ENCODE data around the gene PLXNB1. TPM values are rescaled to one million over a fixed set of nuclear protein-coding genes. Genes with fewer than 3 reads are reported as not detected.

Gene PLXNB1
- total and polyA plus RNA-seq, 2 of the 13 experiments (the other 11 are each of a cell fraction or from before 2014, with no cell fraction given): 86.0 to 143 TPM

GRCh38 chr3:48428572-48429316 lies 1.1 kb downstream of the PLXNB1 start (continued):
- TF ChIP-seq ZBTB39 (CRISPR knock-in tag; IDR thresholded peaks at IDR 0.05) (0 out of 2 replicates have a peak, but pooled peaks have one; percentile 52), POLR2G (IDR thresholded peaks at IDR 0.05; ENCODE audit: low read depth, low read length) (peak; percentile 89), CEBPB (IDR thresholded peaks at IDR 0.05; ENCODE audit: borderline replicate concordance, low read depth, low read length) (no peak), RXRB (CRISPR knock-in tag; IDR thresholded peaks at IDR 0.05; ENCODE audit: borderline replicate concordance) (peak; percentile 51), DRAP1 (CRISPR knock-in tag; IDR thresholded peaks at IDR 0.05) (peak; percentile 87), ZNF484 (CRISPR knock-in tag; IDR thresholded peaks at IDR 0.05; ENCODE audit: borderline replicate concordance, low read depth) (no peak), ZNF775 (CRISPR knock-in tag; IDR thresholded peaks at IDR 0.05; ENCODE audit: borderline replicate concordance) (no peak), MIXL1 (CRISPR knock-in tag; IDR thresholded peaks at IDR 0.05) (peak; percentile 65; the same call in 1 of the 2 replicates), GTF3A (CRISPR knock-in tag; conservative IDR thresholded peaks at IDR 0.05) (no peak), FOSL1 (CRISPR knock-in tag; IDR thresholded peaks at IDR 0.05; ENCODE audit: borderline replicate concordance) (no peak), ZNF160 (CRISPR knock-in tag; IDR thresholded peaks at IDR 0.05) (no peak), ZNF788 (CRISPR knock-in tag; IDR thresholded peaks at IDR 0.05; ENCODE audit: borderline replicate concordance) (no peak; the same call in 1 of the 2 replicates), ZNF543 (CRISPR knock-in tag; IDR thresholded peaks at IDR 0.05) (peak; percentile 79; the same call in 1 of the 2 replicates), ERF (CRISPR knock-in tag; IDR thresholded peaks at IDR 0.05) (peak; percentile 55; the same call in 1 of the 2 replicates), KLF9 (CRISPR knock-in tag; IDR thresholded peaks at IDR 0.05; ENCODE audit: low read depth) (no peak), ARID5B (CRISPR knock-in tag; IDR thresholded peaks at IDR 0.05) (peak; percentile 41; the same call in 1 of the 2 replicates), NFAT5 (CRISPR knock-in tag; IDR thresholded peaks at IDR 0.05) (no peak)

Measured in HepG2 (cell line).